SK-N-SH treated with all-trans-retinoic acid at 6 μM for 48 hours (cell line): Measurements from ENCODE around the gene RBM46.

Experiments
- ATAC-seq: fragments of 200-7000 bp; cut with Tn5 transposase; 3 replicates; pipeline ENCODE4 v1.9.1; 2020; ENCODE audit warnings: mild to moderate bottlenecking, moderate library complexity
- ARNTL ChIP-seq: fragments of 450-650 bp; formaldehyde crosslinking; IDR thresholded peaks from 2 replicates; pipeline ENCODE4 v1.5.0; 2020; ENCODE audit warnings: low read depth, mild to moderate bottlenecking, moderate library complexity, borderline replicate concordance
- CREB5 ChIP-seq: fragments of 250-450 bp; sonication (Bioruptor Pico); IDR thresholded peaks from 2 replicates; pipeline ENCODE4 v1.5.1; 2020; ENCODE audit warnings: low read depth, mild to moderate bottlenecking, moderate library complexity
- CSRNP3 ChIP-seq: fragments of 250-450 bp; sonication (Bioruptor Pico); IDR thresholded peaks from 2 replicates; pipeline ENCODE4 v1.5.1; 2021; ENCODE audit warnings: mild to moderate bottlenecking, moderate library complexity
- ISL1 ChIP-seq: fragments of 250-450 bp; sonication (Bioruptor Pico); IDR thresholded peaks from 2 replicates; pipeline ENCODE4 v2.1.2; 2022; ENCODE audit warnings: mild to moderate bottlenecking, moderate library complexity
- PATZ1 ChIP-seq: fragments of 250-450 bp; sonication (Bioruptor Pico); IDR thresholded peaks from 2 replicates; pipeline ENCODE4 v1.8.0; 2020; ENCODE audit warnings: mild to moderate bottlenecking, moderate library complexity, borderline replicate concordance
- POU6F1 ChIP-seq: fragments of 250-450 bp; sonication (Bioruptor Pico); IDR thresholded peaks from 2 replicates; pipeline ENCODE4 v1.8.0; 2021; ENCODE audit warnings: low read depth, mild to moderate bottlenecking, moderate library complexity, borderline replicate concordance
- PPARA ChIP-seq: fragments of 250-450 bp; sonication (Bioruptor Pico); IDR thresholded peaks from 2 replicates; pipeline ENCODE4 v1.5.0; 2020; ENCODE audit warnings: mild to moderate bottlenecking, borderline replicate concordance
- TOX ChIP-seq: fragments of 250-450 bp; sonication (Bioruptor Pico); IDR thresholded peaks from 2 replicates; pipeline ENCODE4 v1.8.0; 2021; ENCODE audit warnings: mild to moderate bottlenecking, moderate library complexity, borderline replicate concordance
- TSHZ2 ChIP-seq: fragments of 250-450 bp; sonication (Bioruptor Pico); IDR thresholded peaks from 2 replicates; pipeline ENCODE4 v1.5.0; 2020; ENCODE audit warnings: mild to moderate bottlenecking, moderate library complexity
- ZC3H10 ChIP-seq: fragments of 250-450 bp; sonication (Bioruptor Pico); IDR thresholded peaks from 2 replicates; pipeline ENCODE4 v1.5.1; 2021; ENCODE audit warnings: mild to moderate bottlenecking, moderate library complexity
- ZFP3 ChIP-seq: fragments of 250-450 bp; sonication (Bioruptor Pico); IDR thresholded peaks from 2 replicates; pipeline ENCODE4 v1.5.0; 2020; ENCODE audit warnings: mild to moderate bottlenecking, moderate library complexity
- ZNF70 ChIP-seq: fragments of 450-650 bp; formaldehyde crosslinking; IDR thresholded peaks from 2 replicates; pipeline ENCODE4 v1.5.0; 2020; ENCODE audit warnings: mild to moderate bottlenecking, moderate library complexity
- ZNF8 ChIP-seq: fragments of 450-650 bp; formaldehyde crosslinking; IDR thresholded peaks from 2 replicates; pipeline ENCODE4 v1.5.0; 2020; ENCODE audit warnings: mild to moderate bottlenecking, moderate library complexity

Gene RBM46

GRCh38 chr4:154736770-154737169 is 44.3 kb upstream of the RBM46 start:
- ATAC-seq, result no peak
- TF ChIP-seq TSHZ2 (CRISPR knock-in tag) (no peak), TOX (CRISPR knock-in tag) (no peak), ZNF8 (no peak), ARNTL (CRISPR knock-in tag) (no peak), POU6F1 (CRISPR knock-in tag) (no peak), ZNF70 (CRISPR knock-in tag) (no peak), ISL1 (CRISPR knock-in tag) (no peak), PATZ1 (CRISPR knock-in tag) (no peak), CREB5 (CRISPR knock-in tag) (no peak), ZC3H10 (CRISPR knock-in tag) (no peak)

- TF ChIP-seq TSHZ2 (CRISPR knock-in tag) (no peak), PATZ1 (CRISPR knock-in tag) (no peak), CREB5 (CRISPR knock-in tag) (no peak), CSRNP3 (CRISPR knock-in tag) (no peak), ZC3H10 (CRISPR knock-in tag) (no peak), POU6F1 (CRISPR knock-in tag) (no peak), ISL1 (CRISPR knock-in tag) (no peak), PPARA (CRISPR knock-in tag) (no peak), ZNF70 (CRISPR knock-in tag) (no peak), ZFP3 (CRISPR knock-in tag) (no peak)
- no peak for ATAC-seq
These were observed 42.6 kb upstream of the RBM46 start for GRCh38 chr4:154738426-154738825.
